Bronchial epithelial cell (primary cell): ENCODE results near the gene POFUT1. TPM values are rescaled to one million over a fixed set of nuclear protein-coding genes. Genes with fewer than 3 reads are reported as not detected.

Experiments used
- DNase-seq: peaks from one replicate; pipeline ENCODE4 v3.0.0-alpha.2; 2010; ENCODE audit warnings: low read depth
- FAIRE-seq: peaks from 2 replicates; lab custom pipeline; 2011; peaks lifted over from hg19 to GRCh38; lab: Jason Lieb, UNC
- H3K27me3 ChIP-seq: 2 replicates; pipeline ENCODE4 v1.5.1; 2011; ENCODE audit warnings: low read length; ENCODE audit not compliant: control insufficient read depth, insufficient read depth
- H3K36me3 ChIP-seq: 2 replicates; pipeline ENCODE4 v1.5.1; 2011; ENCODE audit warnings: low read length; ENCODE audit not compliant: control insufficient read depth, insufficient read depth
- H3K4me3 ChIP-seq: 2 replicates; pipeline ENCODE4 v1.5.1; 2011; ENCODE audit warnings: mild to moderate bottlenecking, low read depth, low read length, control low read depth
- total RNA-seq: library from RNA; depleted of rRNA; stranded (reverse); fragments of >200 nt; gene quantifications from 2 replicates; pipeline ENCODE4 v1.2.1, GENCODE V29; 2014
- TF ChIP-seq, protein P1 (sequence below): IDR thresholded peaks from 2 replicates; pipeline ENCODE4 v1.5.1; 2011; ENCODE audit warnings: mild to moderate bottlenecking, moderate library complexity, low read length, control low read depth, inconsistent platforms; ENCODE audit not compliant: insufficient read depth, severe bottlenecking

The POFUT1 gene
- total RNA-seq, 1 donor from 2014 or later = 27.6 TPM

DNA sequence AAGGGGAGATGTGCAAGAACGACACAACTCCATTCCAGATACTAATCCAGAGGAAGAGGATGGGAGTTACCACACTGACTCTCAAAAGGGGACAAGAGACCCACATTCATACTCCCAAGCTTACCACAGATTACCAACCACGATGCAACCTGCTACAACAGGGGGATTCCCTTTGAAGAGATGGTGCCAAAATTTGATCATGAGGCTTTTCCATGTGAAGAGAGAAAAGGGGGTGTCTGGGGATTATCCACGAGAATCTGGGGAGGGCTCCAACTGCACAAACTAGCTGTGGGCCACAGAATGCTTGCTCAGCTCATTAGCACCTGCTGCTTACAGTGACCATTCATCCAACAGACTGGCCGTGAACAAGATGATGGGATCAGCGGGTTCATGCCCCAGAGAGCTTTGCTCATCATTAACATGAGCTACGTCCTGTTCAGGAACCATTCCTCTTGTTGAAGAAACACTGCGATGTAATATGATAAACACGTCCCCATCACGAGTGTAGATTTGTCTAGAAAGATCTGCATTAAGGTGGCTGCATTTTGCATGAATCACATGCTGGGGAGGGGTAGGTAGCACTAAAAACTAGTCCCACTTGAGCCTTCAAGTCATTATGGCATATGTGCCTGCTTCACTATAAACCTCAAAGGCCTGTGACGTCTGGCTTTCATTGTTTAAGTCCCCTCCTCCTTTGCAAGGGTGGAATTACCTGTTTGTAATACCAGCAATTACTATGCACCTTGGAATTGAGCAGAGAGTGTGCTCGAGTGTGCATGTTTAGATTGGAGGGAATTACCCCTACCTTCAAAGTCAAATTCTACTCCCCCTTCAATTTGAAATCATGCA, 4.1 kb upstream of the POFUT1 start:
- FAIRE-seq (no peak), DNase-seq (peak; percentile 90)
- no peak overlapping the region for H3K4me3 ChIP-seq

DNA sequence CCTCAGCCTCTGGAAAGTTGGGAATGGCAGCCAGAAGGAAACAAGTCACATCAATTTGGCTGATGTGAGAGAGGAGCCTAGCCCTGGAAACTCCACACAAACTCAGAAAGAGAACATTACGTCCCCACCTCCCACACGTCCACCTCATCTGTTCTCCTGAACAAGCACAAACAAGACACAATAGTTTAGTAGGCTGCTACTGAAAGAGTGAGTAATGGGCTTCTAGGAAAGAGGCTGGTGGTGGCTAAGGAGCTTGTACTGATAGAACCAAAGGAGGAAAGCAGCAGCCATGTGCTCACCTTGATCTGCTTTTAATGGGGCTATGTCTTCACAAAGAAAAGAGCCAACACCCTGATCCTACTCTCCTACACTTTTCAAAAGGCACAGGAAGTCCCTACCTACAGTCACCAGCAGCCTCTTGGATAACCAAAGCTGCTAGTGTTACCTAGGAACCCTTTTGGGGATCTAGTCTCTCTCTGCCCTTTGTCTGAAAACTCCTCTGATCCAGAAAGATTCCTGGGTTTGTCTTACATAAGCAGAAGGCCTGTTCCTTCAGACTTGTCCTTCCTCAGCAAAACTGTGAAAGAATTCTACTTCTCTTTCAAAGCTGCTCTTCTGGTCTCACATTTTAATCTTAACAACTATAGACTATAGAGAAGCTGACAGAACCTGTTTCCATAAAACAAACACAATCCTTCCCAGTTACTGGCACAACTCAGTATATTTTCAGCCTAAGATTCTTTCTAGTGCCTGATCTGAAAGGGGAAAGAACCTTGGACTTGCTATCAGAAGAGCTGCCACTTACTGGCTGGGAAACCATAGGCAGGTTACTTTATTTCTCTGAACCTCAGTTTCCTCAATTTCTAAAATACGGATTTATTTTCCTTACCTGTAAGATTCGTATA, 3.2 kb upstream of the POFUT1 start:
- TF ChIP-seq, protein P1, sequence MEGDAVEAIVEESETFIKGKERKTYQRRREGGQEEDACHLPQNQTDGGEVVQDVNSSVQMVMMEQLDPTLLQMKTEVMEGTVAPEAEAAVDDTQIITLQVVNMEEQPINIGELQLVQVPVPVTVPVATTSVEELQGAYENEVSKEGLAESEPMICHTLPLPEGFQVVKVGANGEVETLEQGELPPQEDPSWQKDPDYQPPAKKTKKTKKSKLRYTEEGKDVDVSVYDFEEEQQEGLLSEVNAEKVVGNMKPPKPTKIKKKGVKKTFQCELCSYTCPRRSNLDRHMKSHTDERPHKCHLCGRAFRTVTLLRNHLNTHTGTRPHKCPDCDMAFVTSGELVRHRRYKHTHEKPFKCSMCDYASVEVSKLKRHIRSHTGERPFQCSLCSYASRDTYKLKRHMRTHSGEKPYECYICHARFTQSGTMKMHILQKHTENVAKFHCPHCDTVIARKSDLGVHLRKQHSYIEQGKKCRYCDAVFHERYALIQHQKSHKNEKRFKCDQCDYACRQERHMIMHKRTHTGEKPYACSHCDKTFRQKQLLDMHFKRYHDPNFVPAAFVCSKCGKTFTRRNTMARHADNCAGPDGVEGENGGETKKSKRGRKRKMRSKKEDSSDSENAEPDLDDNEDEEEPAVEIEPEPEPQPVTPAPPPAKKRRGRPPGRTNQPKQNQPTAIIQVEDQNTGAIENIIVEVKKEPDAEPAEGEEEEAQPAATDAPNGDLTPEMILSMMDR = no peak
- no peak for FAIRE-seq
- Histone ChIP-seq H3K36me3 (peaks cover 11% of the 10 kb centered on the region), H3K27me3 (no peaks in the 10 kb centered on the region), H3K4me3 (no peak overlapping the region)
- DNase-seq = peak; percentile 94

More for the DNA sequence above, 4.1 kb upstream of the POFUT1 start:
- TF ChIP-seq, protein P1 = no peak
- peaks cover 14% of the 10 kb centered on the region for H3K36me3 ChIP-seq
- H3K27me3 ChIP-seq = no peaks in the 10 kb centered on the region

- TF ChIP-seq, protein P1 = no peak
- no peak for FAIRE-seq
- peak; percentile 70 for DNase-seq
- Histone ChIP-seq H3K4me3 (peak overlapping the region; percentile 90), H3K36me3 (peaks cover 9% of the 10 kb centered on the region), H3K27me3 (no peaks in the 10 kb centered on the region)
These were observed 2.4 kb upstream of the POFUT1 start for GRCh38 chr20:32205110-32205842.

DNA sequence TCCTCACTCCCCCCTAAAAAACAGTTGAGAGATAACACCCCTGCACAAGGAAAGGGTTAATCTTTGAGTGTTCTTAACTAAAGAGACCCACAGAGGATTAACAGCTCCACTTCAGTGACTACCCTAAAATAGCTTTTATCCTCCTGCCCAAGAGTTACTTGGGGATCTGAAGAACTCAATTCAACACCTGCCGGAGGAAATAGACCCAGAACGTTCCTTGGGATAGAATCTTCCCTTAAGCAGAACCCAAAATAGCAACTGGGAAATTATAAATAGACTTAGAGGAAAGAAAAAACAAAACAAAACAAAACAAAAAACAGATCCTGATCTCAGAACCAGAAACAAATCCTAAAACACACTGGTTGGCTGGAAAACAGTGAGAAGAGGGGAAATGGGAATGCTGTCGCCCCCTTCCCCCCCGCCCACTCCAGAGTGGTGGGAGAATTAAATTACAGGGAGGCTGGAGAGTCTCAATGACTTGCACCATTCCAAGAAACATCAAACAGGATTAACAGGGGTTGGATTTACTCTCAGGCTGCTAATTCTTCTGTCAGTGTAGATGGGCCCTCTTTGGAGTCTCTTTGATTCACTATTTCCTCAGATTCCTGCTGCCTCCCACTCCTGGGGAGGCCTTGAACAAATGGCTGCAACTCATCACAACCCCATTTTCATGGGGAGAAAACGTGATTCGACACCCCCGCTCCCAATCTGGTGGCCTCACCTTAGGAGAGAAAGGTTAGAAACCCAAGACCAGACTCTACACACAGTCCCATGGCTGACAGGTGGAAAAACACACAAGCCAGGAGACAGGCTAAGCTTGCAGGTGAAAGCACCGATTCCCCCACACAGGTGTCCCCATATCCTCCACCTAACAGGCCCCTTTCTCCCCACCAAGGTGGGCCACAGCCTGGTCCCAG, 1.6 kb upstream of the POFUT1 start:
- FAIRE-seq (no peak), DNase-seq (no peak)
- TF ChIP-seq, protein P1 = no peak
- peak overlapping the region; percentile 90 for H3K4me3 ChIP-seq
- no peaks in the 10 kb centered on the region for H3K27me3 ChIP-seq
- H3K36me3 ChIP-seq = peaks cover 9% of the 10 kb centered on the region
